Brain microvascular endothelial cell (primary cell): Measurements from ENCODE around the gene CPS1.

Experiments
- DNase-seq: peaks from one replicate; pipeline ENCODE4 v3.0.0-alpha.2; 2020
- H3K27ac ChIP-seq: fragments of 250-450 bp; sonication (Bioruptor Pico); 2 replicates; pipeline ENCODE4 v1.5.1; 2020; ENCODE audit warnings: mild to moderate bottlenecking, moderate library complexity
- H3K27me3 ChIP-seq: fragments of 250-450 bp; sonication (Bioruptor Pico); replicated peaks from 2 replicates; pipeline ENCODE4 v1.5.1; 2020; ENCODE audit warnings: mild to moderate bottlenecking
- H3K36me3 ChIP-seq: fragments of 250-450 bp; sonication (Bioruptor Pico); replicated peaks from 2 replicates; pipeline ENCODE4 v1.5.1; 2020; ENCODE audit warnings: mild to moderate bottlenecking
- H3K4me3 ChIP-seq: 2 replicates; pipeline ENCODE4 v1.5.1; 2011; ENCODE audit warnings: low read depth, mild to moderate bottlenecking, control low read depth, low read length, moderate library complexity
- in situ Hi-C: cut with HindIII; loops from 2 replicates; pipeline ENCODE4 v1.10.0; 2017; ENCODE audit warnings: low sequenced_read_pairs, low pct_ligation_motif_present
- TF ChIP-seq, protein P1 (sequence below): IDR thresholded peaks from 2 replicates; pipeline ENCODE4 v1.5.1; 2011; ENCODE audit warnings: low read depth, mild to moderate bottlenecking, moderate library complexity, low read length, control low read depth, inconsistent platforms; ENCODE audit errors: missing control alignments

CPS1 gene

DNA sequence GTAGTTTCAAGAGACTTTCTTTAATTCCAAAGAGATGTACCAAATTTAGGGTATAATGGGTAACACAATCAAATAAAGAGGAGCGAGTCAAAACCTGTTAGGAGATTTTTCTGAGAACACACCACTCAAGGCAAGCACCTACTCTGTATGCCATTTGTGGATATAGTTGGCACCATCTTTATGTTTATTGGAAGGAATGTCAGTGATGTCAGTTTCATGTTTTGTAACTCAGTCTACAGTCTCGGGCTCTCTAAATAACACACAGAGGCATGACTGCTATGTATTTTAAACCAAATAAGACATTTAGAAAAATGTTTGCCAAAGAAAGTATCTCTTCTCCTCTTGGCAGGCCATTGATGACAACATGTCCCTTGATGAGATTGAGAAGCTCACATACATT, 59.7 kb downstream of the CPS1 start:
- no peak overlapping the region for H3K4me3 ChIP-seq
- no peaks in the 10 kb centered on the region for H3K27me3 ChIP-seq
- in situ Hi-C loops, result no loop called here
- no peak for DNase-seq
- no peaks in the 10 kb centered on the region for H3K36me3 ChIP-seq
- H3K27ac ChIP-seq, result no peak overlapping the region
- TF ChIP-seq, protein P1, sequence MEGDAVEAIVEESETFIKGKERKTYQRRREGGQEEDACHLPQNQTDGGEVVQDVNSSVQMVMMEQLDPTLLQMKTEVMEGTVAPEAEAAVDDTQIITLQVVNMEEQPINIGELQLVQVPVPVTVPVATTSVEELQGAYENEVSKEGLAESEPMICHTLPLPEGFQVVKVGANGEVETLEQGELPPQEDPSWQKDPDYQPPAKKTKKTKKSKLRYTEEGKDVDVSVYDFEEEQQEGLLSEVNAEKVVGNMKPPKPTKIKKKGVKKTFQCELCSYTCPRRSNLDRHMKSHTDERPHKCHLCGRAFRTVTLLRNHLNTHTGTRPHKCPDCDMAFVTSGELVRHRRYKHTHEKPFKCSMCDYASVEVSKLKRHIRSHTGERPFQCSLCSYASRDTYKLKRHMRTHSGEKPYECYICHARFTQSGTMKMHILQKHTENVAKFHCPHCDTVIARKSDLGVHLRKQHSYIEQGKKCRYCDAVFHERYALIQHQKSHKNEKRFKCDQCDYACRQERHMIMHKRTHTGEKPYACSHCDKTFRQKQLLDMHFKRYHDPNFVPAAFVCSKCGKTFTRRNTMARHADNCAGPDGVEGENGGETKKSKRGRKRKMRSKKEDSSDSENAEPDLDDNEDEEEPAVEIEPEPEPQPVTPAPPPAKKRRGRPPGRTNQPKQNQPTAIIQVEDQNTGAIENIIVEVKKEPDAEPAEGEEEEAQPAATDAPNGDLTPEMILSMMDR, result no peak

DNA sequence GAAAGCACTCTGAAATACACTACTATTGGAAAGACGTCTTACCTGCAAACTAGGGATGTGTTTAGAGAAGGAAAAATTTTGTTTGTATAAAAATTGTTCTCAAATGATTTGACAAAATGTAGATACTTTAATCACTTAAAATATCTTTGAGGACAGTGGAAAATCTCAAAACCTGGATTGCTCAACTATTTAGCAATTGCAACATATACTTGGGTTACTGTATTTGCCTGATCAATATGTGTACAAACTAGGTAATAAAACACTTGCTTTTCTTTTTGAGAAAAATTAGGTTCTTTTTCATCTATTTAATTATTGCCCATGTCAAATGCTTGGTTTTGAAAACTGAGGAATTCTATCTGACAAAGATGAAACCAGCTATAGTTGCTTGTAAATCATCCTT, 60.9 kb downstream of the CPS1 start:
- Histone ChIP-seq H3K27ac (no peak overlapping the region), H3K36me3 (no peaks in the 10 kb centered on the region), H3K27me3 (no peaks in the 10 kb centered on the region), H3K4me3 (no peak overlapping the region)
- TF ChIP-seq, protein P1, result no peak
- no peak for DNase-seq
- in situ Hi-C loops, result no loop called here

DNA sequence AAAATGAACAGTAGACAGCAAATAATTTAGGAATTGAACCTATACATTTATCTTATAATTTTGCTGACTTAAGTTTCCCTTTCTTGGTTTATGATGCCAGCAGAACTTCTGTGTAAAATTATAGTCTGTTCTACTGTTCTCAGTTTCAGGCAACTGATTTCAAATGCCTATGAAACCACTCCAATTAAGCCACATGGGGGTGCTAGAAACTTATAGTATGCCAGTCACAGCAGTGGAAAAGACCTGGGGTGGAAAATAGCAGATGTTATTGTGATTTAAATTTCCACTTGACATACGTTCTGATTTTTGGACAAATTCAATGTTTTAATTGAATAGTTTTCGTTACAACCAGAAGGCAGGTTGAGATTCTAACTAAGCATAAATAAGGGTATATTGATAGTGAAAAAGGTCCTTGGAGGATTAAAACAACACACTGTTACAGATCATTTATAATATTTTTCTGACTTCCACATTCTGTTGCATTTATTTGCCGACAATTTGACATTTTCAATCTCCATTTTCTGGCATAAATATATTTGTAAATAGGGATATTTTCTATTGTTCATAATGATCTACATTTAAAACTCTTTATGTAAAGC, 61.4 kb downstream of the CPS1 start:
- no peaks in the 10 kb centered on the region for H3K36me3 ChIP-seq
- TF ChIP-seq, protein P1, result peak; percentile 73
- DNase-seq, result peak; percentile 65
- no peak overlapping the region for H3K27ac ChIP-seq
- no peak overlapping the region for H3K4me3 ChIP-seq
- in situ Hi-C loops, result no loop called here
- H3K27me3 ChIP-seq, result no peaks in the 10 kb centered on the region

DNA sequence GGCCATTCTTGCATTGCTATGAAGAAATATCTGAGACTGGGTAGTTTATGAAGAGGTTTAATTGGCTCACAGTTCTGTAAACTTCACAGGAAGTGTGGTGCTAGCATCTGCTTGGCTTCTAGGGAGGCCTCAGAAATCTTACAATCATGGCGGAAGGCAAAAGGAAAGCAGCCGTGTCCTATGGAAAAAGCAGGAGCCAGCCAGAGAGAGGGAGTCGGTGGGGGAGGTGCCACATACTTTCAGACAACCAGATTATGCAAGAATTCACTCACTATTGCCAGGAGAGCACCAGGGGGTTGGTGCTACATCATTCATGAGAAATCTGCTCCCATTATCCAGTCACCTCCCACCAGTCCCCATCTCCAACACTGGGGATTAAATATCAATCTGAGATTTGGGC, 64.1 kb downstream of the CPS1 start:
- no peak overlapping the region for H3K4me3 ChIP-seq
- H3K27ac ChIP-seq, result no peak overlapping the region
- no peaks in the 10 kb centered on the region for H3K36me3 ChIP-seq
- in situ Hi-C loops, result no loop called here
- TF ChIP-seq, protein P1, result no peak
- no peaks in the 10 kb centered on the region for H3K27me3 ChIP-seq
- DNase-seq, result peak; percentile 16

DNA sequence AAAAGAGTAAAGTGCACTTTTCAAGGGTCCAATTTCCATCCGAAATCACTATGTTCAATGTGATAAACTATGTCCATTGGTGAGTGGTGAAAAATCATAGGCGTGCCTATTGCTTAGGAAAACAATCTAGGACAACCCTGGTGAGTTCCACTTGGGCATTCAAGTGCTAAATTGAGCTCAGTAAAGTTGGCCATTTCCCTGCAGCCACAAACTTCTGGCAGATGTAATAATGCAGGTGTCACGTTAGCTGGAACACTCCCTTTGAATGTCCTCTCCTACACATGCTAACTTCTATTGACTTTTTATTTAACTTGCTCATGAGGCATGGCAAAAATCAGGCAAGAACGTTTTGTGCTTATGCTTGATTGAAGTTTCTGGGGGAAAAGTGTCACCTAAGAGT, 67.1 kb downstream of the CPS1 start:
- in situ Hi-C loops, result no loop called here
- H3K27ac ChIP-seq, result no peak overlapping the region
- TF ChIP-seq, protein P1, result no peak

DNA sequence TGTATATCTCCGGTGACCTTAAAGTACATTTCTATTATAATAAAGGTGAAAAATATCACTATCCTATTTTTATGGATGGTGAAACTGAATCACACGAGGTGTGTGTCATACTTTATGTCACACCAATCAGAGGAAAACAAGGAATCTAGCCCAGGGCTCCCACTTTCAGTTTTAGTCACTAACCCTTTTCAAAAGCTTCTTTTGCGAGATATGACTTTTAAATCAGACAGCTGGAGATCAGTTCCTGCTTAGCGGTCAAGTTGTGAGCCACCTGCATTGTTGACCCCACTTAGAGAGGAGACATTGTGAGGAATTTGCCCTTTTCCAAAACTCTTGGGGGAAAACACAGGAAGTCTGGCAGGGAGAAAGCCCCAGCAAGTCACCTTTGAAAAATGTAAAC, 70.5 kb downstream of the CPS1 start:
- TF ChIP-seq, protein P1, result no peak
- Histone ChIP-seq H3K27ac (no peak overlapping the region), H3K4me3 (no peak overlapping the region), H3K36me3 (no peaks in the 10 kb centered on the region), H3K27me3 (no peaks in the 10 kb centered on the region)
- in situ Hi-C loops, result no loop called here
- DNase-seq, result peak; percentile 37

More for the DNA sequence above, 67.1 kb downstream of the CPS1 start:
- Histone ChIP-seq H3K36me3 (no peaks in the 10 kb centered on the region), H3K4me3 (no peak overlapping the region), H3K27me3 (no peaks in the 10 kb centered on the region)
- no peak for DNase-seq
